SK-N-MC (cell line): ENCODE measurements around the gene AHNAK.

ENCODE experiments used
- DNase-seq: peaks from one replicate; pipeline ENCODE4 v3.0.0-alpha.2; 2011; ENCODE audit warnings: low read depth, low spot score
- H3K27ac ChIP-seq: fragments of 200-600 bp; sonication (generic); 2 replicates; pipeline ENCODE4 v1.5.1; 2016; ENCODE audit warnings: mixed run types
- H3K36me3 ChIP-seq: fragments of 200-600 bp; sonication (generic); 2 replicates; pipeline ENCODE4 v1.6.1; 2017; ENCODE audit warnings: antibody characterized with exemption, low read length, mixed read lengths; ENCODE audit not compliant: insufficient read depth
- H3K4me3 ChIP-seq: fragments of 200-600 bp; sonication (generic); 2 replicates; pipeline ENCODE4 v1.5.1; 2016
- H3K9ac ChIP-seq: fragments of 200-600 bp; sonication (generic); 2 replicates; pipeline ENCODE4 v1.8.0; 2017; ENCODE audit warnings: mixed run types, mixed read lengths; ENCODE audit not compliant: insufficient read length
- H3K9me3 ChIP-seq: fragments of 200-600 bp; sonication (generic); 2 replicates; pipeline ENCODE4 v1.6.1; 2017; ENCODE audit warnings: low read depth, mild to moderate bottlenecking, antibody characterized with exemption, low read length, moderate library complexity, mixed read lengths
- EZH2 ChIP-seq: fragments of 200-600 bp; sonication (generic); IDR thresholded peaks from one replicate; pipeline ENCODE4 v1.6.1; 2017; ENCODE audit warnings: antibody characterized with exemption
- FOXP2 ChIP-seq: optimal IDR thresholded peaks from 2 replicates; pipeline ENCODE3; 2011; ENCODE audit warnings: mild to moderate bottlenecking, moderate library complexity; ENCODE audit not compliant: insufficient read depth; ENCODE audit errors: extremely low read length, control extremely low read depth
- POLR2AphosphoS5 ChIP-seq: IDR thresholded peaks from 2 replicates; pipeline ENCODE4 v1.6.1; 2012; ENCODE audit warnings: mild to moderate bottlenecking, low read depth, low read length, borderline replicate concordance

The AHNAK gene

GRCh38 chr11:62542111-62542745, 4.4 kb downstream of the AHNAK start:
- no peak for DNase-seq
- Histone ChIP-seq H3K4me3 (peak overlapping the region; percentile 100), H3K9me3 (no peaks in the 10 kb centered on the region), H3K36me3 (no peaks in the 10 kb centered on the region), H3K9ac (peak overlapping the region; percentile 52), H3K27ac (peak overlapping the region; percentile 61)
- TF ChIP-seq POLR2AphosphoS5: no peak

- Histone ChIP-seq H3K27ac (no peak overlapping the region), H3K4me3 (no peak overlapping the region), H3K9ac (peak overlapping the region; percentile 32), H3K36me3 (no peaks in the 10 kb centered on the region; the same call in 1 of the 2 replicates), H3K9me3 (no peaks in the 10 kb centered on the region)
- no peak for DNase-seq
- TF ChIP-seq POLR2AphosphoS5: no peak
- no peak for TF ChIP-seq EZH2
- TF ChIP-seq FOXP2: no peak
Observed at GRCh38 chr11:62540804-62541701, 5.6 kb downstream of the AHNAK start.

GRCh38 chr11:62539238-62539925, 7.2 kb downstream of the AHNAK start:
- DNase-seq: no peak
- H3K4me3 ChIP-seq: no peak overlapping the region

GRCh38 chr11:62538470-62539237, 8.0 kb downstream of the AHNAK start:
- no peak overlapping the region for H3K27ac ChIP-seq
- no peaks in the 10 kb centered on the region for H3K9me3 ChIP-seq
- TF ChIP-seq POLR2AphosphoS5 (no peak), EZH2 (no peak), FOXP2 (no peak)
- H3K36me3 ChIP-seq: peaks cover 22% of the 10 kb centered on the region
- H3K9ac ChIP-seq: no peak overlapping the region
- no peak overlapping the region for H3K4me3 ChIP-seq
- no peak for DNase-seq

More at GRCh38 chr11:62539238-62539925, 7.2 kb downstream of the AHNAK start:
- no peaks in the 10 kb centered on the region for H3K9me3 ChIP-seq
- H3K36me3 ChIP-seq: peaks cover 14% of the 10 kb centered on the region
- no peak overlapping the region for H3K27ac ChIP-seq
- TF ChIP-seq FOXP2 (no peak), EZH2 (no peak), POLR2AphosphoS5 (no peak)
- no peak overlapping the region for H3K9ac ChIP-seq

- TF ChIP-seq POLR2AphosphoS5 (no peak), EZH2 (no peak), FOXP2 (no peak)
- no peak for DNase-seq
- Histone ChIP-seq H3K9ac (no peak overlapping the region), H3K4me3 (no peak overlapping the region), H3K36me3 (peaks cover 44% of the 10 kb centered on the region), H3K27ac (no peak overlapping the region), H3K9me3 (no peaks in the 10 kb centered on the region)
Observed at GRCh38 chr11:62536301-62536957, 10.2 kb downstream of the AHNAK start.

- no peak overlapping the region for H3K9ac ChIP-seq
- no peak for TF ChIP-seq FOXP2
- no peak for TF ChIP-seq POLR2AphosphoS5
- TF ChIP-seq EZH2: no peak
- H3K9me3 ChIP-seq: no peaks in the 10 kb centered on the region
- no peak for DNase-seq
- H3K36me3 ChIP-seq: peaks cover 50% of the 10 kb centered on the region
- no peak overlapping the region for H3K4me3 ChIP-seq
- no peak overlapping the region for H3K27ac ChIP-seq
Observed at GRCh38 chr11:62535802-62536201, 10.8 kb downstream of the AHNAK start.

- Histone ChIP-seq H3K4me3 (no peak overlapping the region), H3K9me3 (no peaks in the 10 kb centered on the region), H3K27ac (no peak overlapping the region), H3K9ac (no peak overlapping the region), H3K36me3 (peaks cover 52% of the 10 kb centered on the region)
- DNase-seq: no peak
- TF ChIP-seq POLR2AphosphoS5: no peak
- TF ChIP-seq EZH2: no peak
- TF ChIP-seq FOXP2: no peak
Observed at GRCh38 chr11:62534779-62535545, 11.6 kb downstream of the AHNAK start.
